Keratinocyte (primary cell): ENCODE results near the gene DUSP28. TPM values are rescaled to one million over a fixed set of nuclear protein-coding genes. Genes with fewer than 3 reads are reported as not detected.

ENCODE experiments used
- DNase-seq: peaks from one replicate; pipeline ENCODE4 v3.0.0-alpha.2; 2011; ENCODE audit warnings: low read depth, missing footprints, low spot score
- FAIRE-seq: peaks from 2 replicates; lab custom pipeline; 2011; peaks lifted over from hg19 to GRCh38; lab: Jason Lieb, UNC
- H2AFZ ChIP-seq: 2 replicates; pipeline ENCODE4 v1.6.0; 2012; ENCODE audit warnings: low read length, control low read depth, inconsistent platforms; ENCODE audit not compliant: control insufficient read depth
- H3K27ac ChIP-seq: 2 replicates; pipeline ENCODE4 v1.5.1; 2011; ENCODE audit warnings: low read length; ENCODE audit not compliant: control insufficient read depth, insufficient read depth
- H3K27me3 ChIP-seq: 3 replicates; pipeline ENCODE4 v1.6.0; 2011; ENCODE audit warnings: low read length; ENCODE audit not compliant: control insufficient read depth, insufficient read depth; ENCODE audit errors: extremely low read depth
- H3K36me3 ChIP-seq, 2 experiments: 2 replicates in 1 of 2; 3 replicates in 1 of 2; pipeline ENCODE4 v1.5.1; 2011; ENCODE audit warnings: low read length in 2 of 2, mild to moderate bottlenecking in 1 of 2; ENCODE audit not compliant: control insufficient read depth in 2 of 2, insufficient read depth in 2 of 2; ENCODE audit errors: extremely low read depth in 1 of 2
- H3K4me1 ChIP-seq: 3 replicates; pipeline ENCODE4 v1.5.1; 2011; ENCODE audit warnings: low read length; ENCODE audit not compliant: control insufficient read depth, insufficient read depth; ENCODE audit errors: extremely low read depth
- H3K4me2 ChIP-seq: 3 replicates; pipeline ENCODE4 v1.6.0; 2011; ENCODE audit warnings: low read depth, low read length; ENCODE audit not compliant: control insufficient read depth, insufficient read depth; ENCODE audit errors: extremely low read depth
- H3K4me3 ChIP-seq, 3 experiments: fragments of 200-600 bp in 1 of 3; sonication (generic) in 1 of 3; 2 replicates in 2 of 3; 3 replicates in 1 of 3; pipeline ENCODE4 v1.5.1; 2011 to 2016; ENCODE audit warnings: low read length in 3 of 3, mild to moderate bottlenecking in 3 of 3, control low read depth in 2 of 3, inconsistent platforms in 1 of 3, low read depth in 1 of 3, mixed read lengths in 1 of 3, mixed run types in 1 of 3, moderate library complexity in 1 of 3; ENCODE audit not compliant: control insufficient read depth in 2 of 3, insufficient read depth in 2 of 3; ENCODE audit errors: extremely low read depth in 1 of 3
- H3K79me2 ChIP-seq: 2 replicates; pipeline ENCODE4 v1.6.0; 2012; ENCODE audit warnings: low read length; ENCODE audit not compliant: control insufficient read depth, insufficient read depth
- H3K9ac ChIP-seq: 3 replicates; pipeline ENCODE4 v1.6.0; 2011; ENCODE audit warnings: low read length; ENCODE audit not compliant: control insufficient read depth, insufficient read depth; ENCODE audit errors: extremely low read depth
- H3K9me1 ChIP-seq: 3 replicates; pipeline ENCODE4 v1.6.0; 2011; ENCODE audit warnings: low read length; ENCODE audit not compliant: control insufficient read depth, insufficient read depth; ENCODE audit errors: extremely low read depth
- H3K9me3 ChIP-seq: 2 replicates; pipeline ENCODE4 v1.5.1; 2012; ENCODE audit warnings: low read depth, low read length; ENCODE audit not compliant: control insufficient read depth
- H4K20me1 ChIP-seq: 3 replicates; pipeline ENCODE4 v1.6.0; 2011; ENCODE audit warnings: low read length; ENCODE audit not compliant: control insufficient read depth, insufficient read depth; ENCODE audit errors: extremely low read depth
- EZH2 ChIP-seq: IDR thresholded peaks from one replicate; pipeline ENCODE4 v1.6.1; 2012; ENCODE audit warnings: inconsistent platforms, mild to moderate bottlenecking, low read length, moderate library complexity
- dilution Hi-C: fragments of 300-500 bp; cut with MboI; formaldehyde crosslinking; loops from one replicate; pipeline ENCODE4 v1.7.0; 2020; ENCODE audit warnings: low sequenced_read_pairs; ENCODE audit not compliant: extremely low pct_ligation_motif_present
- polyA plus RNA-seq, 5 experiments: library from polyadenylated mRNA; depleted of rRNA in 3 of 5; stranded (reverse) in 3 of 5; stranded (forward) in 1 of 5; unstranded in 1 of 5; fragments of >200 nt; gene quantifications; 1 replicate in 1 of 5; 2 replicates in 3 of 5; 3 replicates in 1 of 5; pipeline versions ENCODE4 v1.2.1 to v1.2.3, GENCODE V29; 2011 to 2012; ENCODE audit warnings: missing spikeins in 2 of 5, low read depth in 1 of 5, low replicate concordance in 1 of 5
- TF ChIP-seq, protein P1 (sequence below), 3 experiments: IDR thresholded peaks in 1 of 3; conservative IDR thresholded peaks in 1 of 3; optimal IDR thresholded peaks in 1 of 3; 2 replicates in 2 of 3; 3 replicates in 1 of 3; pipeline versions ENCODE3 to v1.5.1; 2011; ENCODE audit warnings: low read length in 3 of 3, mild to moderate bottlenecking in 3 of 3, moderate library complexity in 2 of 3, control low read depth in 1 of 3, inconsistent platforms in 1 of 3; ENCODE audit not compliant: insufficient read depth in 2 of 3; ENCODE audit errors: extremely low read depth in 1 of 3

Gene DUSP28
- polyA plus RNA-seq, 1 donor (not counting 4 experiments of a cell fraction or from before 2014, with no cell fraction given): 4.4 TPM

DNA sequence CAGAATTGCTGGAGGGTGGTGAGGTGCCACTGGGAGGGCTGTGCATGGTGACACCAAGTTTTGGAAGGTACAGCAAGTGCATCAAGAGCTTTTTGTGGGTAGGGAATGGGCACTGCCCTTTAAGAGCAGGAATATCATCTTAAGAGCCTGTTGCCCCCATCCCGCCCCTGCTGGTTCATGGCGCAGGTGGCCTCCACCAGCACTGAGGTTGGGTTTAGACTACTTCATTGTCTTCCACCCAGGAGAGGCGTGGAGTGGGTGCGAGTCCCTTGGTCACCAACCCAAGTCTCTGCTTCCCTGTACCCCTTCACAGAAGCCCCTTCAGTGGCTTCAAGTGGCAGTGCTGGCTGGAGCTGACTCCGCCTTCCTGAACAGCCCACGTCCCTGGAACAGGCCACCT lies 15.9 kb downstream of the DUSP28 start:
- Histone ChIP-seq H2AFZ (no peak overlapping the region), H3K36me3 (peaks cover 4 to 11% of the 10 kb centered on the region in 2 experiments), H3K4me1 (peaks cover 22% of the 10 kb centered on the region), H3K9me3 (no peaks in the 10 kb centered on the region), H4K20me1 (peaks cover 15% of the 10 kb centered on the region), H3K9ac (no peak overlapping the region), H3K79me2 (peaks cover 2% of the 10 kb centered on the region), H3K27ac (no peak overlapping the region), H3K9me1 (peaks cover 5% of the 10 kb centered on the region), H3K4me3 (no peak overlapping the region), H3K27me3 (no peaks in the 10 kb centered on the region), H3K4me2 (no peak overlapping the region)
- dilution Hi-C loops: no loop called here
- TF ChIP-seq, protein P1, sequence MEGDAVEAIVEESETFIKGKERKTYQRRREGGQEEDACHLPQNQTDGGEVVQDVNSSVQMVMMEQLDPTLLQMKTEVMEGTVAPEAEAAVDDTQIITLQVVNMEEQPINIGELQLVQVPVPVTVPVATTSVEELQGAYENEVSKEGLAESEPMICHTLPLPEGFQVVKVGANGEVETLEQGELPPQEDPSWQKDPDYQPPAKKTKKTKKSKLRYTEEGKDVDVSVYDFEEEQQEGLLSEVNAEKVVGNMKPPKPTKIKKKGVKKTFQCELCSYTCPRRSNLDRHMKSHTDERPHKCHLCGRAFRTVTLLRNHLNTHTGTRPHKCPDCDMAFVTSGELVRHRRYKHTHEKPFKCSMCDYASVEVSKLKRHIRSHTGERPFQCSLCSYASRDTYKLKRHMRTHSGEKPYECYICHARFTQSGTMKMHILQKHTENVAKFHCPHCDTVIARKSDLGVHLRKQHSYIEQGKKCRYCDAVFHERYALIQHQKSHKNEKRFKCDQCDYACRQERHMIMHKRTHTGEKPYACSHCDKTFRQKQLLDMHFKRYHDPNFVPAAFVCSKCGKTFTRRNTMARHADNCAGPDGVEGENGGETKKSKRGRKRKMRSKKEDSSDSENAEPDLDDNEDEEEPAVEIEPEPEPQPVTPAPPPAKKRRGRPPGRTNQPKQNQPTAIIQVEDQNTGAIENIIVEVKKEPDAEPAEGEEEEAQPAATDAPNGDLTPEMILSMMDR (optimal IDR thresholded peaks at IDR 0.05 in 1 of 3, IDR thresholded peaks at IDR 0.05 in 1 of 3, conservative IDR thresholded peaks at IDR 0.05 in 1 of 3; ENCODE audit: extremely low read depth in 1 of 3, insufficient read depth in 2 of 3, low read length in 3 of 3): no peak
- no peak for TF ChIP-seq EZH2
- FAIRE-seq: no peak
- DNase-seq: no peak

DNA sequence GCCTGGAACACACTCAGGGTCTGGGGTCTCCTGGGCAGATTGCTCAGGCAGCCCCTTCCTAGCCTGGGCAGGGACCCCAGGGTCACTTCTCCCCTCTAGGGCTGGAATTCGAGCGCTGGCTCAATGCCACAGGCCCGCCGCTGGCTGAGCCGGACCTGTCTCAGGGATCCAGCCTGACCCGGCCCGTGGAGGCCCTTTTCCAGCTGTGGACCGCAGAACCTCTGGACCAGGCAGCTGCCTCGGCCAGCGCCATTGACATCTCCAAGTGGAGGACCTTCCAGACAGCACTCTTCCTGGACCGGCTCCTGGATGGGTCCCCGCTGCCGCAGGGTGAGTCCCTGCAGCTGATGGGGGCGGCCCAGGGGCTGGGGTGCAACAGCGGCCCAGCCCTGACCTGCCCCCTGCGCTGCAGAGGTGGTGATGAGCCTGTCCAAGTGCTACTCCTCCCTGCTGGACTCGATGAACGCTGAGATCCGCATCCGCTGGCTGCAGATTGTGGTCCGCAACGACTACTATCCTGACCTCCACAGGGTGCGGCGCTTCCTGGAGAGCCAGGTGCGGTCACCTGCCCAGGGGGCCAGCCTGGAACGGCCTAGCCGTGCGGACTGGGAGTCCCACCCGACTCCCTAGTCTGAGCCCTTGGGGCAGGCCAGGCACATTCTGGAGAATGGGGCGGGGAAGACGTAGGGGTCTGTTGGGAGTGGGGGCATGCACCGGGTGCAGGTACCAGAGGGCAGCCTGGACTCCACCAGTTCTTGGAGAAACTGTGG lies 16.5 kb downstream of the DUSP28 start:
- no peaks in the 10 kb centered on the region for H3K9me3 ChIP-seq
- DNase-seq (no peak), FAIRE-seq (no peak)
- no peak overlapping the region for H3K4me2 ChIP-seq
- no peak overlapping the region for H3K4me3 ChIP-seq
- peaks cover 5% of the 10 kb centered on the region for H3K9me1 ChIP-seq
- peaks cover 4 to 11% of the 10 kb centered on the region in 2 experiments for H3K36me3 ChIP-seq
- H4K20me1 ChIP-seq: peaks cover 15% of the 10 kb centered on the region
- peaks cover 2% of the 10 kb centered on the region for H3K79me2 ChIP-seq
- H3K27ac ChIP-seq: no peak overlapping the region
- H2AFZ ChIP-seq: no peak overlapping the region
- H3K4me1 ChIP-seq: peaks cover 22% of the 10 kb centered on the region
- dilution Hi-C loops: no loop called here
- no peaks in the 10 kb centered on the region for H3K27me3 ChIP-seq
- TF ChIP-seq, protein P1 (optimal IDR thresholded peaks at IDR 0.05 in 1 of 3, IDR thresholded peaks at IDR 0.05 in 1 of 3, conservative IDR thresholded peaks at IDR 0.05 in 1 of 3; ENCODE audit: extremely low read depth in 1 of 3, insufficient read depth in 2 of 3, low read length in 3 of 3): no peak
- TF ChIP-seq EZH2: no peak
- no peak overlapping the region for H3K9ac ChIP-seq
